HepG2 (cell line): Measurements from ENCODE around the gene UQCRHL. TPM values are rescaled to one million over a fixed set of nuclear protein-coding genes. Genes with fewer than 3 reads are reported as not detected.
A peak's percentile ranks its signal among the peaks of the same experiment; 100 is the strongest.

Experiments
- ATAC-seq: fragments of 200-7000 bp; cut with Tn5 transposase; 3 replicates; pipeline ENCODE4 v1.9.1; 2020; ENCODE audit warnings: mild to moderate bottlenecking, moderate library complexity
- BruUV-seq: library from RNA; stranded (reverse); fragments of 400-500 nt; replicated peaks from 2 replicates; lab custom pipeline; 2021; lab: Mats Ljungman, UMichigan
- CTCF ChIA-PET: fragments of 300-600 bp; formaldehyde crosslinking; extraction: SDS; loops from one replicate; lab custom pipeline; 2021; ENCODE audit warnings: low total read pairs, inconsistent platforms, low intra/inter-chr PET ratio; lab: Yijun Ruan, JAX
- POLR2A ChIA-PET: fragments of 350-600 bp; sonication (Branson Sonifier 250); formaldehyde crosslinking; loops from one replicate; lab custom pipeline; 2020; ENCODE audit warnings: antibody characterized with exemption, inconsistent platforms; lab: Yijun Ruan, JAX
- DNase-seq: peaks from one replicate; pipeline ENCODE4 v3.0.0-alpha.2; 2015; ENCODE audit warnings: low spot score
- FAIRE-seq: peaks from 3 replicates; lab custom pipeline; 2011; peaks lifted over from hg19 to GRCh38; lab: Jason Lieb, UNC
- H2AFZ ChIP-seq: one replicate; pipeline ENCODE4 v1.6.1; 2011; ENCODE audit warnings: low read length, inconsistent platforms
- H3K27ac ChIP-seq: fragments of 300-600 bp; 3 replicates; pipeline ENCODE4 v1.8.0; 2011; ENCODE audit warnings: mixed run types, mild to moderate bottlenecking, mixed read lengths, low read length, inconsistent platforms; ENCODE audit not compliant: insufficient read depth; ENCODE audit errors: extremely low read length
- H3K27me3 ChIP-seq, 2 experiments: fragments of 200-600 bp in 1 of 2; 2 replicates in 1 of 2; 3 replicates in 1 of 2; pipeline versions ENCODE4 v1.6.0 to v1.8.0; 2011; ENCODE audit warnings: low read length in 2 of 2, mild to moderate bottlenecking in 2 of 2, moderate library complexity in 2 of 2, inconsistent platforms in 1 of 2; ENCODE audit not compliant: insufficient read depth in 2 of 2, control insufficient read depth in 1 of 2
- H3K36me3 ChIP-seq, 2 experiments: fragments of 200-600 bp in 1 of 2; replicated peaks in 1 of 2; 2 replicates in 1 of 2; 3 replicates in 1 of 2; pipeline versions ENCODE4 v1.5.1 to v1.8.0; 2011; ENCODE audit warnings: low read length in 2 of 2, inconsistent platforms in 1 of 2; ENCODE audit not compliant: insufficient read depth in 2 of 2, control insufficient read depth in 1 of 2
- H3K4me1 ChIP-seq: 2 replicates; pipeline ENCODE4 v1.5.1; 2012; ENCODE audit warnings: low read length, inconsistent platforms; ENCODE audit not compliant: insufficient read depth
- H3K4me2 ChIP-seq: 2 replicates; pipeline ENCODE4 v1.6.0; 2011; ENCODE audit warnings: low read depth, low read length, inconsistent platforms
- H3K4me3 ChIP-seq, 3 experiments: fragments of 200-600 bp in 1 of 3; sonication (generic), shearing (Covaris generic) in 1 of 3; replicated peaks in 1 of 3; 2 replicates each; pipeline ENCODE4 v1.5.1; 2011 to 2016; ENCODE audit warnings: low read length in 3 of 3, inconsistent platforms in 2 of 3, low read depth in 2 of 3, mild to moderate bottlenecking in 2 of 3, control low read depth in 1 of 3, mixed read lengths in 1 of 3; ENCODE audit not compliant: insufficient read depth in 1 of 3
- H3K79me2 ChIP-seq: one replicate; pipeline ENCODE4 v1.6.1; 2011; ENCODE audit warnings: low read length, inconsistent platforms; ENCODE audit not compliant: insufficient read depth
- H3K9ac ChIP-seq: 2 replicates; pipeline ENCODE4 v1.6.0; 2011; ENCODE audit warnings: mild to moderate bottlenecking, low read depth, low read length, inconsistent platforms; ENCODE audit not compliant: insufficient read depth
- H3K9me3 ChIP-seq: 2 replicates; pipeline ENCODE4 v1.5.1; 2012; ENCODE audit warnings: mild to moderate bottlenecking, low read length
- H4K20me1 ChIP-seq: 2 replicates; pipeline ENCODE4 v1.6.0; 2011; ENCODE audit warnings: inconsistent platforms, mild to moderate bottlenecking, low read length, moderate library complexity; ENCODE audit not compliant: insufficient read depth
- AHDC1 ChIP-seq: sonication (generic); formaldehyde crosslinking; IDR thresholded peaks from 2 replicates; pipeline ENCODE4 v1.5.1; 2020; ENCODE audit warnings: mild to moderate bottlenecking, missing genetic modification reagents, borderline replicate concordance
- MBNL3 ChIP-seq: fragments of 250-450 bp; sonication (Bioruptor Pico); conservative IDR thresholded peaks from 2 replicates; pipeline ENCODE4 v1.8.0; 2022; ENCODE audit warnings: mild to moderate bottlenecking, inconsistent platforms
- RFXAP ChIP-seq: sonication (generic); formaldehyde crosslinking; IDR thresholded peaks from 2 replicates; pipeline ENCODE4 v1.4.0; 2020; ENCODE audit warnings: missing genetic modification reagents, borderline replicate concordance
- SRSF1 ChIP-seq: fragments of 200-400 bp; formaldehyde crosslinking; optimal IDR thresholded peaks from 2 replicates; pipeline ENCODE3; 2017; ENCODE audit warnings: mild to moderate bottlenecking, low read depth, low read length, moderate library complexity
- ZC3H4 ChIP-seq: sonication (generic); formaldehyde crosslinking; IDR thresholded peaks from 2 replicates; pipeline ENCODE4 v1.4.0; 2020; ENCODE audit warnings: missing genetic modification reagents, borderline replicate concordance
- ZNF24 ChIP-seq: fragments of 450-650 bp; IDR thresholded peaks from 2 replicates; pipeline ENCODE4 v1.6.1; 2017; ENCODE audit warnings: antibody characterized with exemption, mild to moderate bottlenecking
- ZNF546 ChIP-seq: sonication (generic); formaldehyde crosslinking; conservative IDR thresholded peaks from 2 replicates; pipeline ENCODE4 v1.8.1; 2023; ENCODE audit warnings: mild to moderate bottlenecking, missing genetic modification reagents
- ZNF550 ChIP-seq: sonication (generic); formaldehyde crosslinking; IDR thresholded peaks from 2 replicates; pipeline ENCODE4 v1.4.0; 2020; ENCODE audit warnings: mild to moderate bottlenecking, missing genetic modification reagents, borderline replicate concordance
- WGBS: methylation state at CpG from one replicate; pipeline ENCODE4 v1.1.6; 2017; ENCODE audit warnings: low lambda C conversion rate; 5-methylcytosine and 5-hydroxymethylcytosine counted together
- in situ Hi-C: cut with HindIII; loops from 2 replicates; pipeline ENCODE4 v1.10.0; 2017; ENCODE audit warnings: low pct_unique_long_range_greater_than_20kb; ENCODE audit not compliant: extremely low pct_ligation_motif_present
- intact Hi-C: fragments of 100-400 bp; cut with micrococcal nuclease; formaldehyde crosslinking; loops from one replicate; pipeline ENCODE4 v1.10.0; 2022; ENCODE audit not compliant: unreplicated experiment
- polyA plus RNA-seq, 8 experiments: library from polyadenylated mRNA; depleted of rRNA in 3 of 8; stranded (reverse) in 7 of 8; unstranded in 1 of 8; fragments of >200 nt; fragmentation: Illumina TruSeq in 4 of 8; extraction: Trizol in 4 of 8; gene quantifications; 2 replicates each; pipeline versions ENCODE4 v1.2.1 to v1.2.3, GENCODE V29; 2011 to 2016; ENCODE audit warnings: low read depth in 4 of 8, missing spikeins in 1 of 8, mixed read lengths in 1 of 8; ENCODE audit not compliant: insufficient read depth in 1 of 8
- total RNA-seq, 5 experiments: library from RNA; depleted of rRNA; stranded (reverse); fragments of >200 nt; fragmentation: Illumina TruSeq; extraction: Trizol; gene quantifications; 2 replicates each; pipeline ENCODE4 v1.2.3, GENCODE V29; 2016; ENCODE audit warnings: low read depth in 1 of 5
- TF ChIP-seq, protein P1 (sequence below): sonication (generic); formaldehyde crosslinking; IDR thresholded peaks from 2 replicates; pipeline ENCODE4 v1.4.0; 2020; ENCODE audit warnings: mild to moderate bottlenecking, missing genetic modification reagents, borderline replicate concordance
- TF ChIP-seq, protein P2 (sequence below), 2 experiments: sonication (generic) in 1 of 2; formaldehyde crosslinking in 1 of 2; IDR thresholded peaks; 2 replicates each; pipeline versions ENCODE4 v1.4.0 to v1.6.1; 2018 to 2020; ENCODE audit warnings: missing genetic modification reagents in 2 of 2, borderline replicate concordance in 1 of 2, low read depth in 1 of 2, mild to moderate bottlenecking in 1 of 2, missing biosample characterization in 1 of 2

The UQCRHL gene
- total and polyA plus RNA-seq, 2 of the 13 experiments (the other 11 are each of a cell fraction or from before 2014, with no cell fraction given) = 1.8 to 2.3 TPM

DNA sequence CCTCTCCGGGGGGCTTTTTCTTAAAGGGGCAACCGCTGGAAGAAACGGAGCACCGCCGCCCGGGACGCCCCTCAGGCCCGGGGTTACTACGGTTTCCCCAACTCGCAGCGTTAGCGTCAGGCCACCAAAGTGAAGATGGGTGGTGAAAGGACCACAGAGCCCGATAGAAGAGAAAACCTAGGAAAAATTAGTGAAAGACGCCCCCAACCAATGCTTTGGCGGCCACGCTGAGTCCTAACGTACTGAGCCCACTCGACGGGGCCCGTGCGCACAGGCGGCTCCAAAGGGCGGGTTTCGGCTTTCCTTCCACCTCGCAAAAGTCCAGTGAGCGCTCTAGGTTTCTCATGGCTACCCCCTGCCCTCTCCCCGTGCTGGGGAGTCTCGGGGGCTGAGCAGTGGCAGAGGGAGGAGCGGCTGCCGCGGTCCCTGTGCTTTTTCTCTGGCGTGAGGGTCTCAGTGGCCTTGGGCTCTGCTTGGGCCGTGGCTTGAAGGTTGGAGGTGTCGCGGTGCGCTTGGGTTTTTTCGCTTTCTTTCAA, 27.8 kb upstream of the UQCRHL start:
- Histone ChIP-seq H2AFZ (no peak overlapping the region), H3K79me2 (peaks cover 16% of the 10 kb centered on the region), H3K9me3 (no peaks in the 10 kb centered on the region), H3K36me3 (no peaks in the 10 kb centered on the region), H3K27ac (peak overlapping the region; percentile 100), H3K4me1 (peaks cover 49% of the 10 kb centered on the region), H3K27me3 (no peaks in the 10 kb centered on the region; a peak in 1 of 5 replicates), H4K20me1 (no peaks in the 10 kb centered on the region), H3K4me3 (peak overlapping the region; percentile 77 to 83 (median 78); a peak in 5 of 6 replicates), H3K4me2 (peak overlapping the region; percentile 93), H3K9ac (peak overlapping the region; percentile 98)
- peak; percentile 40 for ATAC-seq
- in situ Hi-C loops (no loop called here), intact Hi-C loops (loop anchor here (1.0 kb wide), 1 partner anchor 12 kb away; the partner anchor contains the start of gene SPEN)
- CTCF ChIA-PET = no interaction called here
- WGBS = 1% methylated on average over 21 of the region's 37 CpGs
- no peak for FAIRE-seq
- TSS peak; percentile 83 for BruUV-seq
- POLR2A ChIA-PET = interaction anchor here (1.0 to 4.5 kb wide), 6 partner anchors 11 to 35 kb away, joined by 3 to 208 read pairs (median 16); partner anchors contain the start of gene SPEN
- DNase-seq = peak; percentile 27
- TF ChIP-seq ZC3H4 (0 out of 2 replicates have a peak, but pooled peaks have one; percentile 25), MBNL3 (CRISPR knock-in tag) (no peak), ZNF550 (CRISPR knock-in tag) (no peak), ZNF24 (no peak), SRSF1 (peak; percentile 28), RFXAP (CRISPR knock-in tag) (no peak), ZNF546 (CRISPR knock-in tag) (no peak), AHDC1 (CRISPR knock-in tag) (0 out of 2 replicates have a peak, but pooled peaks have one; percentile 39)
- TF ChIP-seq, protein P1, sequence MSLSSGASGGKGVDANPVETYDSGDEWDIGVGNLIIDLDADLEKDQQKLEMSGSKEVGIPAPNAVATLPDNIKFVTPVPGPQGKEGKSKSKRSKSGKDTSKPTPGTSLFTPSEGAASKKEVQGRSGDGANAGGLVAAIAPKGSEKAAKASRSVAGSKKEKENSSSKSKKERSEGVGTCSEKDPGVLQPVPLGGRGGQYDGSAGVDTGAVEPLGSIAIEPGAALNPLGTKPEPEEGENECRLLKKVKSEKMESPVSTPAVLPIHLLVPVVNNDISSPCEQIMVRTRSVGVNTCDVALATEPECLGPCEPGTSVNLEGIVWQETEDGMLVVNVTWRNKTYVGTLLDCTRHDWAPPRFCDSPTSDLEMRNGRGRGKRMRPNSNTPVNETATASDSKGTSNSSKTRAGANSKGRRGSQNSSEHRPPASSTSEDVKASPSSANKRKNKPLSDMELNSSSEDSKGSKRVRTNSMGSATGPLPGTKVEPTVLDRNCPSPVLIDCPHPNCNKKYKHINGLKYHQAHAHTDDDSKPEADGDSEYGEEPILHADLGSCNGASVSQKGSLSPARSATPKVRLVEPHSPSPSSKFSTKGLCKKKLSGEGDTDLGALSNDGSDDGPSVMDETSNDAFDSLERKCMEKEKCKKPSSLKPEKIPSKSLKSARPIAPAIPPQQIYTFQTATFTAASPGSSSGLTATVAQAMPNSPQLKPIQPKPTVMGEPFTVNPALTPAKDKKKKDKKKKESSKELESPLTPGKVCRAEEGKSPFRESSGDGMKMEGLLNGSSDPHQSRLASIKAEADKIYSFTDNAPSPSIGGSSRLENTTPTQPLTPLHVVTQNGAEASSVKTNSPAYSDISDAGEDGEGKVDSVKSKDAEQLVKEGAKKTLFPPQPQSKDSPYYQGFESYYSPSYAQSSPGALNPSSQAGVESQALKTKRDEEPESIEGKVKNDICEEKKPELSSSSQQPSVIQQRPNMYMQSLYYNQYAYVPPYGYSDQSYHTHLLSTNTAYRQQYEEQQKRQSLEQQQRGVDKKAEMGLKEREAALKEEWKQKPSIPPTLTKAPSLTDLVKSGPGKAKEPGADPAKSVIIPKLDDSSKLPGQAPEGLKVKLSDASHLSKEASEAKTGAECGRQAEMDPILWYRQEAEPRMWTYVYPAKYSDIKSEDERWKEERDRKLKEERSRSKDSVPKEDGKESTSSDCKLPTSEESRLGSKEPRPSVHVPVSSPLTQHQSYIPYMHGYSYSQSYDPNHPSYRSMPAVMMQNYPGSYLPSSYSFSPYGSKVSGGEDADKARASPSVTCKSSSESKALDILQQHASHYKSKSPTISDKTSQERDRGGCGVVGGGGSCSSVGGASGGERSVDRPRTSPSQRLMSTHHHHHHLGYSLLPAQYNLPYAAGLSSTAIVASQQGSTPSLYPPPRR (CRISPR knock-in tag) = no peak
- TF ChIP-seq, protein P2, sequence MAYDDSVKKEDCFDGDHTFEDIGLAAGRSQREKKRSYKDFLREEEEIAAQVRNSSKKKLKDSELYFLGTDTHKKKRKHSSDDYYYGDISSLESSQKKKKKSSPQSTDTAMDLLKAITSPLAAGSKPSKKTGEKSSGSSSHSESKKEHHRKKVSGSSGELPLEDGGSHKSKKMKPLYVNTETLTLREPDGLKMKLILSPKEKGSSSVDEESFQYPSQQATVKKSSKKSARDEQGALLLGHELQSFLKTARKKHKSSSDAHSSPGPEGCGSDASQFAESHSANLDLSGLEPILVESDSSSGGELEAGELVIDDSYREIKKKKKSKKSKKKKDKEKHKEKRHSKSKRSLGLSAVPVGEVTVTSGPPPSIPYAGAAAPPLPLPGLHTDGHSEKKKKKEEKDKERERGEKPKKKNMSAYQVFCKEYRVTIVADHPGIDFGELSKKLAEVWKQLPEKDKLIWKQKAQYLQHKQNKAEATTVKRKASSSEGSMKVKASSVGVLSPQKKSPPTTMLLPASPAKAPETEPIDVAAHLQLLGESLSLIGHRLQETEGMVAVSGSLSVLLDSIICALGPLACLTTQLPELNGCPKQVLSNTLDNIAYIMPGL (CRISPR knock-in tag; IDR thresholded peaks at IDR 0.05; ENCODE audit: borderline replicate concordance in 1 of 2, low read depth in 1 of 2) = no peak; a peak in 1 of 4 replicates
